Esophagus squamous epithelium (tissue), 4 donors: ENCODE results near the gene CAMKMT.

Source experiments
- CTCF ChIP-seq, 6 experiments: fragments of 450-650 bp in 4 of 6; fragments of 200-600 bp in 2 of 6; sonication (generic) in 2 of 6; IDR thresholded peaks; one replicate each; pipeline ENCODE4 v1.5.1; 2016 to 2019; ENCODE audit warnings: antibody characterized with exemption in 6 of 6, mild to moderate bottlenecking in 4 of 6, moderate library complexity in 4 of 6
- POLR2A ChIP-seq, 4 donors: fragments of 450-650 bp; IDR thresholded peaks; one replicate each; pipeline ENCODE4 v1.6.1; 2017; ENCODE audit warnings: antibody characterized with exemption in 4 of 4, mild to moderate bottlenecking in 4 of 4, moderate library complexity in 3 of 4

GRCh38 chr2:44652701-44653100 is 291.0 kb downstream of the CAMKMT start:
- TF ChIP-seq CTCF (IDR thresholded peaks at IDR 0.05) = no peak
- no peak for TF ChIP-seq POLR2A (IDR thresholded peaks at IDR 0.05)
